ENCODE data around the gene MAP3K5. TPM values are rescaled to one million over a fixed set of nuclear protein-coding genes. Genes with fewer than 3 reads are reported as not detected.

MAP3K5 gene
- total and polyA plus RNA-seq, 2 donors (not counting 1 experiment from before 2014, with no cell fraction given): 10.9 to 62.6 TPM

- Histone ChIP-seq H3K27ac (ENCODE audit: insufficient read depth, low read length) (no peak overlapping the region), H3K4me2 (ENCODE audit: extremely low read depth, insufficient read depth, low read length) (no peak overlapping the region), H3K27me3 (ENCODE audit: control insufficient read depth, insufficient read depth, low read length) (no peaks in the 10 kb centered on the region), H3K36me3 (ENCODE audit: control insufficient read depth, insufficient read depth, low read length) (no peaks in the 10 kb centered on the region), H3K9ac (ENCODE audit: insufficient read depth, low read length) (no peak overlapping the region), H2AFZ (ENCODE audit: low read length) (no peak overlapping the region), H4K20me1 (ENCODE audit: control insufficient read depth, extremely low read depth, insufficient read depth, low read length) (no peaks in the 10 kb centered on the region), H3K4me3 (replicated peaks in 1 of 4; ENCODE audit: control extremely low read depth in 1 of 4, insufficient read depth in 1 of 4, low read depth in 3 of 4, low read length in 4 of 4) (peak overlapping the region in 1 of 4 experiments; percentile 2), H3K9me3 (ENCODE audit: control insufficient read depth, insufficient read depth, low read depth, low read length) (no peaks in the 10 kb centered on the region), H3K4me1 (ENCODE audit: control insufficient read depth, extremely low read depth, insufficient read depth, low read length) (peaks cover 2% of the 10 kb centered on the region), H3K79me2 (ENCODE audit: control insufficient read depth, insufficient read depth, low read length) (no peaks in the 10 kb centered on the region)
- no peak for TF ChIP-seq EZH2 (IDR thresholded peaks at IDR 0.05; ENCODE audit: low read length, missing control alignments)
- no peak for TF ChIP-seq CTCF (conservative IDR thresholded peaks at IDR 0.05 in 1 of 2, IDR thresholded peaks at IDR 0.05 in 1 of 2; ENCODE audit: low read depth in 1 of 2, low read length in 2 of 2)
- no peak for DNase-seq (ENCODE audit: low read depth in 2 of 2)
These were observed 243.5 kb downstream of the MAP3K5 start for GRCh38 chr6:136548582-136549299.

- no peaks in the 10 kb centered on the region for H4K20me1 ChIP-seq (ENCODE audit: control insufficient read depth, extremely low read depth, insufficient read depth, low read length)
- no peaks in the 10 kb centered on the region for H3K36me3 ChIP-seq (ENCODE audit: control insufficient read depth, insufficient read depth, low read length)
- no peaks in the 10 kb centered on the region for H3K79me2 ChIP-seq (ENCODE audit: control insufficient read depth, insufficient read depth, low read length)
- H3K9me3 ChIP-seq (ENCODE audit: control insufficient read depth, insufficient read depth, low read depth, low read length): no peaks in the 10 kb centered on the region
- H3K27me3 ChIP-seq (ENCODE audit: control insufficient read depth, insufficient read depth, low read length): no peaks in the 10 kb centered on the region
- H3K9ac ChIP-seq (ENCODE audit: insufficient read depth, low read length): no peak overlapping the region
- H3K4me2 ChIP-seq (ENCODE audit: extremely low read depth, insufficient read depth, low read length): no peak overlapping the region
- H3K27ac ChIP-seq (ENCODE audit: insufficient read depth, low read length): no peak overlapping the region
- peaks cover 2% of the 10 kb centered on the region for H3K4me1 ChIP-seq (ENCODE audit: control insufficient read depth, extremely low read depth, insufficient read depth, low read length)
- DNase-seq (ENCODE audit: low read depth in 2 of 2): no peak
- no peak overlapping the region for H2AFZ ChIP-seq (ENCODE audit: low read length)
- no peak overlapping the region for H3K4me3 ChIP-seq (replicated peaks in 1 of 4; ENCODE audit: control extremely low read depth in 1 of 4, insufficient read depth in 1 of 4, low read depth in 3 of 4, low read length in 4 of 4)
- TF ChIP-seq EZH2 (IDR thresholded peaks at IDR 0.05; ENCODE audit: low read length, missing control alignments): no peak
These were observed 244.4 kb downstream of the MAP3K5 start for GRCh38 chr6:136547871-136548270.

GRCh38 chr6:136547336-136547735 lies 244.9 kb downstream of the MAP3K5 start:
- peak; percentile 45 to 55 for DNase-seq (ENCODE audit: low read depth in 2 of 2)
- no peaks in the 10 kb centered on the region for H3K9me3 ChIP-seq (ENCODE audit: control insufficient read depth, insufficient read depth, low read depth, low read length)
- H3K36me3 ChIP-seq (ENCODE audit: control insufficient read depth, insufficient read depth, low read length): no peaks in the 10 kb centered on the region
- no peak overlapping the region for H3K27ac ChIP-seq (ENCODE audit: insufficient read depth, low read length)
- TF ChIP-seq CTCF (conservative IDR thresholded peaks at IDR 0.05 in 1 of 2, IDR thresholded peaks at IDR 0.05 in 1 of 2; ENCODE audit: low read depth in 1 of 2, low read length in 2 of 2): peak; percentile 63 to 84
- no peak for TF ChIP-seq EZH2 (IDR thresholded peaks at IDR 0.05; ENCODE audit: low read length, missing control alignments)
- no peak overlapping the region for H2AFZ ChIP-seq (ENCODE audit: low read length)
- H3K9ac ChIP-seq (ENCODE audit: insufficient read depth, low read length): no peak overlapping the region
- H3K4me3 ChIP-seq (replicated peaks in 1 of 4; ENCODE audit: control extremely low read depth in 1 of 4, insufficient read depth in 1 of 4, low read depth in 3 of 4, low read length in 4 of 4): no peak overlapping the region
- peaks cover 2% of the 10 kb centered on the region for H3K4me1 ChIP-seq (ENCODE audit: control insufficient read depth, extremely low read depth, insufficient read depth, low read length)
- no peaks in the 10 kb centered on the region for H3K79me2 ChIP-seq (ENCODE audit: control insufficient read depth, insufficient read depth, low read length)
- no peaks in the 10 kb centered on the region for H4K20me1 ChIP-seq (ENCODE audit: control insufficient read depth, extremely low read depth, insufficient read depth, low read length)
- no peaks in the 10 kb centered on the region for H3K27me3 ChIP-seq (ENCODE audit: control insufficient read depth, insufficient read depth, low read length)
- no peak overlapping the region for H3K4me2 ChIP-seq (ENCODE audit: extremely low read depth, insufficient read depth, low read length)
